Adipocyte (in vitro differentiated cells): Measurements from ENCODE around the gene ZNF143.
A peak's percentile ranks its signal among the peaks of the same experiment; 100 is the strongest.

ENCODE experiments used
- DNase-seq: peaks from one replicate; pipeline ENCODE4 v3.0.0-alpha.2; 2015; ENCODE audit warnings: low read depth
- H3K27me3 ChIP-seq: replicated peaks from 2 replicates; pipeline ENCODE4 v1.7.0; 2013; ENCODE audit warnings: mild to moderate bottlenecking, low read length, moderate library complexity; ENCODE audit not compliant: control insufficient read depth, insufficient read depth
- H3K36me3 ChIP-seq: 2 replicates; pipeline ENCODE4 v1.7.0; 2013; ENCODE audit warnings: low read length, mild to moderate bottlenecking, moderate library complexity; ENCODE audit not compliant: control insufficient read depth, insufficient read depth, severe bottlenecking
- H3K4me1 ChIP-seq: 2 replicates; pipeline ENCODE4 v1.7.0; 2013; ENCODE audit warnings: mild to moderate bottlenecking, low read length, moderate library complexity; ENCODE audit not compliant: control insufficient read depth, insufficient read depth
- H3K4me3 ChIP-seq: 2 replicates; pipeline ENCODE4 v1.7.0; 2013; ENCODE audit warnings: mild to moderate bottlenecking, low read length, moderate library complexity
- H3K9ac ChIP-seq: 2 replicates; pipeline ENCODE4 v1.7.0; 2013; ENCODE audit warnings: mild to moderate bottlenecking, low read length, moderate library complexity
- H3K9me3 ChIP-seq: 2 replicates; pipeline ENCODE4 v1.7.0; 2013; ENCODE audit warnings: mild to moderate bottlenecking, low read length, moderate library complexity; ENCODE audit not compliant: control insufficient read depth

Gene ZNF143

GRCh38 chr11:9561279-9561982 is 100.6 kb downstream of the ZNF143 start:
- peaks cover 4% of the 10 kb centered on the region for H3K36me3 ChIP-seq
- peaks cover 17% of the 10 kb centered on the region for H3K4me1 ChIP-seq
- no peaks in the 10 kb centered on the region for H3K27me3 ChIP-seq
- H3K9me3 ChIP-seq: peaks cover 2% of the 10 kb centered on the region
- no peak for DNase-seq
- no peak overlapping the region for H3K4me3 ChIP-seq
- no peak overlapping the region for H3K9ac ChIP-seq

- Histone ChIP-seq H3K27me3 (no peaks in the 10 kb centered on the region), H3K4me3 (no peak overlapping the region), H3K36me3 (no peaks in the 10 kb centered on the region), H3K9me3 (peaks cover 2% of the 10 kb centered on the region), H3K4me1 (peaks cover 26% of the 10 kb centered on the region), H3K9ac (no peak overlapping the region)
- DNase-seq: no peak
Measured at GRCh38 chr11:9562716-9563115, 101.9 kb downstream of the ZNF143 start.

GRCh38 chr11:9563196-9563730 is 102.5 kb downstream of the ZNF143 start:
- Histone ChIP-seq H3K9me3 (peaks cover 2% of the 10 kb centered on the region), H3K27me3 (no peaks in the 10 kb centered on the region), H3K4me3 (no peak overlapping the region), H3K4me1 (peaks cover 29% of the 10 kb centered on the region), H3K36me3 (no peaks in the 10 kb centered on the region), H3K9ac (no peak overlapping the region)
- DNase-seq: no peak

- Histone ChIP-seq H3K9ac (peak overlapping the region; percentile 69), H3K9me3 (no peaks in the 10 kb centered on the region), H3K27me3 (no peaks in the 10 kb centered on the region), H3K4me3 (peak overlapping the region; percentile 53), H3K36me3 (no peaks in the 10 kb centered on the region), H3K4me1 (peaks cover 46% of the 10 kb centered on the region)
- DNase-seq: peak; percentile 98
Measured at GRCh38 chr11:9565822-9566560, 105.2 kb downstream of the ZNF143 start.

- Histone ChIP-seq H3K4me3 (peak overlapping the region; percentile 53), H3K4me1 (peaks cover 46% of the 10 kb centered on the region), H3K27me3 (no peaks in the 10 kb centered on the region), H3K36me3 (no peaks in the 10 kb centered on the region), H3K9me3 (no peaks in the 10 kb centered on the region), H3K9ac (peak overlapping the region; percentile 69)
- DNase-seq: peak; percentile 86
Measured at GRCh38 chr11:9566561-9567063, 105.8 kb downstream of the ZNF143 start.

- Histone ChIP-seq H3K4me3 (no peak overlapping the region), H3K9me3 (no peaks in the 10 kb centered on the region), H3K9ac (peak overlapping the region; percentile 69), H3K36me3 (no peaks in the 10 kb centered on the region), H3K27me3 (no peaks in the 10 kb centered on the region), H3K4me1 (peaks cover 46% of the 10 kb centered on the region)
- no peak for DNase-seq
Measured at GRCh38 chr11:9567401-9567800, 106.6 kb downstream of the ZNF143 start.

GRCh38 chr11:9568161-9568853 is 107.5 kb downstream of the ZNF143 start:
- peaks cover 46% of the 10 kb centered on the region for H3K4me1 ChIP-seq
- DNase-seq: no peak
- no peaks in the 10 kb centered on the region for H3K9me3 ChIP-seq
- H3K9ac ChIP-seq: peak overlapping the region; percentile 77
- no peaks in the 10 kb centered on the region for H3K36me3 ChIP-seq
- H3K27me3 ChIP-seq: no peaks in the 10 kb centered on the region
- peak overlapping the region; percentile 64 for H3K4me3 ChIP-seq

GRCh38 chr11:9568854-9569587 is 108.2 kb downstream of the ZNF143 start:
- Histone ChIP-seq H3K4me3 (peak overlapping the region; percentile 64), H3K9me3 (no peaks in the 10 kb centered on the region), H3K36me3 (no peaks in the 10 kb centered on the region), H3K4me1 (peaks cover 46% of the 10 kb centered on the region), H3K27me3 (no peaks in the 10 kb centered on the region), H3K9ac (peak overlapping the region; percentile 77)
- peak; percentile 98 for DNase-seq

- H3K36me3 ChIP-seq: no peaks in the 10 kb centered on the region
- peak overlapping the region; percentile 64 for H3K4me3 ChIP-seq
- H3K9me3 ChIP-seq: no peaks in the 10 kb centered on the region
- H3K27me3 ChIP-seq: no peaks in the 10 kb centered on the region
- peak overlapping the region; percentile 77 for H3K9ac ChIP-seq
- no peak for DNase-seq
- H3K4me1 ChIP-seq: peaks cover 45% of the 10 kb centered on the region
Measured at GRCh38 chr11:9569588-9570164, 108.9 kb downstream of the ZNF143 start.

- H3K36me3 ChIP-seq: no peaks in the 10 kb centered on the region
- DNase-seq: no peak
- H3K27me3 ChIP-seq: no peaks in the 10 kb centered on the region
- H3K4me1 ChIP-seq: peaks cover 45% of the 10 kb centered on the region
- no peaks in the 10 kb centered on the region for H3K9me3 ChIP-seq
- no peak overlapping the region for H3K4me3 ChIP-seq
- no peak overlapping the region for H3K9ac ChIP-seq
Measured at GRCh38 chr11:9570313-9571025, 109.7 kb downstream of the ZNF143 start.
